GM18502 (cell line): ENCODE data around the gene PLIN3.
"Not testable (repeated sequence)": the region's sequence is repeated elsewhere in the genome, so short reads cannot be mapped to it uniquely, and the experiment has no call there.

Experiments used
- ATAC-seq: cut with Tn5 transposase; IDR thresholded peaks from one replicate; pipeline ENCODE4 v1.9.1; 2021; ENCODE audit warnings: mild to moderate bottlenecking; ENCODE audit not compliant: unreplicated experiment, poor library complexity

Gene PLIN3

GRCh38 chr19:4816202-4816949, 51.1 kb downstream of the PLIN3 start:
- no peak for ATAC-seq

- ATAC-seq: no peak
Measured at GRCh38 chr19:4815426-4816201, 51.9 kb downstream of the PLIN3 start.

GRCh38 chr19:4814625-4815425, 52.6 kb downstream of the PLIN3 start:
- ATAC-seq: no peak

GRCh38 chr19:4811328-4812131, 55.9 kb downstream of the PLIN3 start:
- ATAC-seq: no peak

- no peak for ATAC-seq
Measured at GRCh38 chr19:4807188-4807587, 60.3 kb downstream of the PLIN3 start.

GRCh38 chr19:4806384-4806783, 61.1 kb downstream of the PLIN3 start:
- ATAC-seq: no peak

- ATAC-seq: not testable (repeated sequence)
Measured at GRCh38 chr19:4805140-4805539, 62.3 kb downstream of the PLIN3 start.

GRCh38 chr19:4803736-4804695, 63.5 kb downstream of the PLIN3 start:
- ATAC-seq: no peak

- ATAC-seq: no peak
Measured at GRCh38 chr19:4802711-4803110, 64.8 kb downstream of the PLIN3 start.

GRCh38 chr19:4801085-4801619, 66.3 kb downstream of the PLIN3 start:
- no peak for ATAC-seq

- ATAC-seq: no peak
Measured at GRCh38 chr19:4800591-4801081, 66.8 kb downstream of the PLIN3 start.

GRCh38 chr19:4795400-4795799, 72.1 kb downstream of the PLIN3 start:
- no peak for ATAC-seq

- ATAC-seq: no peak
Measured at GRCh38 chr19:4794971-4795370, 72.5 kb downstream of the PLIN3 start.

GRCh38 chr19:4793278-4793677, 74.2 kb downstream of the PLIN3 start:
- ATAC-seq: not testable (repeated sequence)

GRCh38 chr19:4792866-4793195, 74.6 kb downstream of the PLIN3 start:
- not testable (repeated sequence) for ATAC-seq

- ATAC-seq: not testable (repeated sequence)
Measured at GRCh38 chr19:4792019-4792865, 75.2 kb downstream of the PLIN3 start.

- peak; percentile 92 for ATAC-seq
Measured at GRCh38 chr19:4791183-4792018, 76.1 kb downstream of the PLIN3 start, which contains the start of gene FEM1A. TSS of gene FEM1A (plus strand) at chr19:4791734. CDS start at chr19:4791855, 121 bp downstream.
